Activated CD4-positive, alpha-beta T cell treated with anti-CD3 and anti-CD28 coated beads for 1 hour (primary cell): Measurements from ENCODE around the gene MPHOSPH9.
A peak's percentile ranks its signal among the peaks of the same experiment; 100 is the strongest.
"Not testable (repeated sequence)": the region's sequence is repeated elsewhere in the genome, so short reads cannot be mapped to it uniquely, and the experiment has no call there.

Experiments used
- DNase-seq: peaks from one replicate; pipeline ENCODE4 v3.0.0-alpha.2; 2020

The MPHOSPH9 gene

GRCh38 chr12:123225443-123225842 is 7.5 kb downstream of the MPHOSPH9 start:
- DNase-seq, result no peak

DNA sequence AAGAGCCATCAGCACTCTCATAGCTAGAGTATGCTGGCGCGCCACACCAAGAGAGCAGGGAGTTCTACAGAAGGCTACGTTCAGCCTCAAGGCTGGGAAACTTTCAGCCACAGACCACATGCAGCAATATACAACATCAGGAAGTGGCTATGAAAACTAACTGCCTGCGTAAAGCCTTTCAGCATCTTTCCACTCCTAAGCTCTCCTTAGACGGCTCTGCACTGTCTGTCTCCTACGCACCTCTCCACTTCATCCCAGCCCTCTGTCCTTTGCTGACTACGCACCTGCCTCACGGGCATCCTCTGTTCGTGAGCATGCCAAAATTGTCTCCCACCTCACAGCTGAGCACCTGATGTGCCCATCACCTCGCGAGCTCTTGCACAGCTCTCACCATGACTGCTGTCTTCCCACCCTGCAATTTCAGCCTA is 9.7 kb downstream of the MPHOSPH9 start:
- peak; percentile 34 for DNase-seq

GRCh38 chr12:123207815-123208214 is 25.1 kb downstream of the MPHOSPH9 start:
- not testable (repeated sequence) for DNase-seq

DNA sequence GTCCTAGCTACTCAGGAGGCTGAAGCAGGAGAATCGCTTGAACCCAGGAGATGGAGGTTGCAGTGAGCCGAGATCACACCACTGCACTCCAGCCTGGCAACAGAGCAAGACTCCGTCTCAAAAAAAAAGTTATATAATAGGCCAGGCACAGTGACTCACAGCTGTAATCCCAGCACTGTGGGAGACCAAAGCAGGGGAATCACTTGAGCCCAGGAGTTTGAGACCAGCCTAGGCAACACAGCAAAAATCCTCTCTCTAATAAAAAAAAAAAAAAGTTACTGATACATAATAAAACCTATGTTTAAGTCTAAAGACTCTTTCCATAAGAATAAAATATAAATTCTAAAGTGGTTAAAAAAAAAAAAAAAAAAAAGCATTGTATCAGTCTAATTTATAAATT is 26.1 kb downstream of the MPHOSPH9 start:
- not testable (repeated sequence) for DNase-seq

- no peak for DNase-seq
These were observed 32.5 kb downstream of the MPHOSPH9 start for GRCh38 chr12:123200414-123200813.

DNA sequence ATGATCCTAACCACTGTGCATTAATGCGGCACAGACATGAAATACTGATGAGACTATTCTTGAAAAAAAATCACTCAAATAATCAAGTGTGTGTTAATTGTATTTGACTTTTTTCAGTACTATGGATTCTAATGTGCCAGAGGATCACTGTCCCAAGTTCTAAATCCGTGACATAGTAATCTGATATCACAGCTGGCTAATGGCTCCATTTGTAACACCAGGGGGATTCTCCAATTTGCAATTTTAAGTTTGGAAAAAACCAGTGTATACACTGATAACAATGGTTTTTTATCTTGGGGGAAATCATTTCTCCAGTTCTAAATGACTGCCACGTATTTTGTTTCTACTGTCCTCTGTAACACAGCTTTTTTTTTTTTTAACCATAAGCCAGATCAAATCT is 33.0 kb downstream of the MPHOSPH9 start:
- DNase-seq, result no peak

GRCh38 chr12:123187637-123188036 is 45.3 kb downstream of the MPHOSPH9 start:
- DNase-seq, result no peak

- no peak for DNase-seq
These were observed 52.8 kb downstream of the MPHOSPH9 start for GRCh38 chr12:123180171-123180570.

GRCh38 chr12:123171967-123172366 is 61.0 kb downstream of the MPHOSPH9 start:
- DNase-seq, result no peak

GRCh38 chr12:123167329-123167728 is 65.6 kb downstream of the MPHOSPH9 start:
- no peak for DNase-seq

DNA sequence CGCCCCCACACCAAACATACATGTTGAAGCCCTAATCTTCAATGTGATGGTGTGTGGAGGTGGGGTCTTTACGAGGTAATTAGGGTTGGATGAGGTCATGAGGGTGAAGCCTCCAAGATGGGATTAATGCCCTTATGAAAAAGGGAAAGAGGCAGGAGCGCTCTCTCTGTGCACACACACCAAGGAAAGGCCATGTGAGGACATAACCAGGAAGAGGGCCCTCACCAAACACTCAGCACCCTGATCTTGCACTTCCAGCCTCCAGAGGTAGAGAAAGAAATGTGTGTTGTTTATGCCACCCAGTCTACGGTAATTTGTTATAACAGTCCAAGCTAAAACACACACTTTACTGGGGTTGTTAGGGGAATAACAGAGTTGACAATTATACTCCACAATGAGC is 67.4 kb downstream of the MPHOSPH9 start:
- DNase-seq, result no peak

DNA sequence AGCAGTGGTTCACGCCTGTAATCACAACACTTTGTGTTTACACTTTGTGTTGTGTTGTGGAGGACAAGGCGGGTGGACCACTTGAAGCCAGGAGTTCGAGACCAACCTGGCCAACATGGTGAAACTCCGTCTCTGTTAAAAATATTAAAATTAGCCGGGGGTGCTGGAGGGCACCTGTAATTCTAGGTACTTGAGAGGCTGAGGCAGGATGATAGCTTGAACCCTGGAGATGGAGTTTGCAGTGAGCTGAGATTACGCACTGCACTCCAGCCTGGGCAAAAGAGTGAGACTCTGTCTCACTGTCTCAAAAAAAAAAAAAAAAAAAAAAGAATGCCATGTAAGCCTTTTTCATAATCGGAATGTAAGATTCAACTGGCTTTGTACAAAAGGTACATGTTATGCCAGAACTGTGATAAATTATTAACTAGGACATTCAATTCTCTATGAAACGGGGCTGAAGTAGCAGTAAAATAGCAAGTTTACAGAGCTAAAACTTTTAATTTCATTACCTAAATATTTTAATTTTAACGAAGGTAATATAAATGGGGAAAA is 68.2 kb downstream of the MPHOSPH9 start:
- no peak for DNase-seq

- no peak for DNase-seq
These were observed 68.7 kb downstream of the MPHOSPH9 start for GRCh38 chr12:123164222-123164621.

DNA sequence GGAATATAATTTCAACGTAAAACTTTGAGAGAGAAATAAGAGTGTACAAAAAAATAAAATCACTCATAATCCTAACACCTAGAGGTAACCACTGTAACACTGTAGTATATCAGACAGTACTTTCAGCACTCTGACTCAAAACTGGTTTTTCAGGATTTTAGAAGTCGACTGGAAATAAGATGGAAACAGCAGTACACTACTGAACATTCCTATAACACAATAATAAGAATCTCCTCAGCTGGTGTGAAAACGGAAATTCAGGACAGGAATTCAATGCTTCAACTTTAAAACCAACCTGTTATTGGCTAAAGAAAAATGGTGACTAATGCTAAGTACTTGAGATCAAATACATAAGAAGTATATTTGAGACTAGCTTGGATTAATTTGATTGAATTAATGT is 69.7 kb downstream of the MPHOSPH9 start:
- DNase-seq, result no peak

- DNase-seq, result no peak
These were observed 72.0 kb downstream of the MPHOSPH9 start for GRCh38 chr12:123160801-123161487.

GRCh38 chr12:123153906-123154305 is 79.0 kb downstream of the MPHOSPH9 start:
- no peak for DNase-seq

DNA sequence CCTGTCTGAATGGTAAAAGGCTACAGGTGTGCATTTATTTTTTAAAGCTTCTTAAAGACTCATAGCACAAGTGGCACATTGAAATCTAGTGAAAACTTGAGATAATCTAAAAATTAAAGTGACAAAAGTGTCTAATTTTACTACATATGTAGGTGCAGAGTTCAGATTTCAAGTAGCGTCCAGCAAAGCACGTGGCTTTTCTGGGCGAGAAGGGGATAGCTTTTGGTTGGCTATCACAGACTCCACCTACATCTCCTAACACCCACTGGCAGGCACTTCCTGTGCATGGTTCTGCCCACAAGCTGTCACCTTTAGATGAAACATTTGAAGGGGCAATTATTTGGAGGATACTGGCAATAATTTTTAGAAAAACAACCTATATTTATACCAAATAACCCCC is 80.1 kb downstream of the MPHOSPH9 start:
- DNase-seq, result no peak

- DNase-seq, result no peak
These were observed 81.2 kb downstream of the MPHOSPH9 start for GRCh38 chr12:123151457-123152454.

- peak; percentile 49 for DNase-seq
These were observed 82.0 kb downstream of the MPHOSPH9 start, which contains the start of gene PITPNM2 for GRCh38 chr12:123150744-123151456. PITPNM2 (minus strand) TSS chr12:123151090; CDS start chr12:123034590, 116,500 bp downstream.

DNA sequence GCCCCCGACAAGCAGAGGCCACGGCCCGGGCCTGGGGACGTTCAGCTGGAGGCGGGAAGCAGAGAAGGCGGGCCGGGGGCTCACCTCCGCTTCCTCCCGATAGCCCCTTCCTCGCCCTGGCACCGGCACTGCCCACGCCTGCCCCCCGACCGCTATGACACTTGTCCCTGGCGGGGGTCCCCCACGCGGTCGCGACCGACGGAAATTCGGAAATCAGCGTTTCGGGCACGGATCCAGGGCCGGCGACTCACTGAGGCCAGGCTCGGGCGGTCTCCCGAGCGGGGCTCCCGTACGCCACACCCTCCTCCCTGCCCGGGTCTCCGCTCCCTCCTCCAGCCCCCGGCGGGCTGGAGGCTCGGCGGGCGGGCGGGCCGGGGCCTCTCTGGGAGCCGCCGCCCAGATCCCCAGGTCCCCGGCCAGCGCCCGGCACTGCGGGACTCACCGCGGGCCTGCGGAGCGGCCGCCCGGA is 82.6 kb downstream of the MPHOSPH9 start:
- DNase-seq, result no peak

- DNase-seq, result no peak
These were observed 83.3 kb downstream of the MPHOSPH9 start for GRCh38 chr12:123149501-123150274.

DNA sequence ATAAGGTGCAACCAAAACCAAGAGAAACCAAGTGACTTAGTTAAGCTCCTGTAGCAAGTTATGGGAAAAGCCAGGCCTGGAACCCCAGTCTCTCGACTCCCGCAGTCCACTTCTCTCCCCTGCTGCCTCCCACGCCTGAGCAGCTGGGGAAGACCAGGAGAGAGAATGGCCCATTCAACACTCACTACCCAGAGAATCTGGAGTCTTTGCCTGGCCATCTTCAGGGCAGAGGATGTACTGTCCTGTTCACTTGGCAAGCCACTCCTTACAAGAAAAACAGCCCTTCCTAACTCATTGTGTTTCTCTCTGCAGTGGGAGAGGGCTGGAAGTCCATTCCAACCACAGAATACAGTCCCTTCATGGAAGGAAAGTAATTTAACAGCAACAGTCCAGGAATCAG is 83.9 kb downstream of the MPHOSPH9 start:
- no peak for DNase-seq
